HG02798 (cell line): ENCODE results near the gene RETREG3.
"Not testable (repeated sequence)": the region's sequence is repeated elsewhere in the genome, so short reads cannot be mapped to it uniquely, and the experiment has no call there.

Experiments
- ATAC-seq: cut with Tn5 transposase; IDR thresholded peaks from one replicate; pipeline ENCODE4 v1.9.1; 2021; ENCODE audit warnings: mild to moderate bottlenecking; ENCODE audit not compliant: unreplicated experiment, poor library complexity

RETREG3 gene

DNA sequence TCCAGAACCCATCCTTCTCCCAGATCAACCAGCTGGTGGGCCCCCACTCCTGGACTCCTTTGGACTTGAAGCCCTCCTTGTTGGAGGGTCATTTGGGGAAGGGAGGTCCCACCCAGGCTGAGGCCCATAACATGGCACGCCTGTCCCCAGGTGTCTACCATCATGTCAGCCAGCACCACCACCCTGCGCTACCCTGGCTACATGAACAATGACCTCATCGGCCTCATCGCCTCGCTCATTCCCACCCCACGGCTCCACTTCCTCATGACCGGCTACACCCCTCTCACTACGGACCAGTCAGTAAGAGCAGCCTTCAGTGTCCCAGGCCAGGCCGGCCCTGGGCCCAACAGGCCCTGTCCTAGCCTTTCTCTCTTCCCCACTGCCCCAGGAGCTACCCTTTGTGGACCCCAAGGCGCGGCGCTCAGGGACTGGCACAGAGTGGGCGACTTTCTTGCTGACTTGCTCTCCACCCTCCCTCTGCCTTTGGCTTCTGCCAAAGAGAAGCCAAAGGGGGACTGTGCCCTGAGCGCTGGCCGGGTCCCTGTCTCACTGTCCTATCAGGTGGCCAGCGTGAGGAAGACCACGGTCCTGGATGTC is 4.6 kb upstream of the RETREG3 start:
- ATAC-seq = no peak

DNA sequence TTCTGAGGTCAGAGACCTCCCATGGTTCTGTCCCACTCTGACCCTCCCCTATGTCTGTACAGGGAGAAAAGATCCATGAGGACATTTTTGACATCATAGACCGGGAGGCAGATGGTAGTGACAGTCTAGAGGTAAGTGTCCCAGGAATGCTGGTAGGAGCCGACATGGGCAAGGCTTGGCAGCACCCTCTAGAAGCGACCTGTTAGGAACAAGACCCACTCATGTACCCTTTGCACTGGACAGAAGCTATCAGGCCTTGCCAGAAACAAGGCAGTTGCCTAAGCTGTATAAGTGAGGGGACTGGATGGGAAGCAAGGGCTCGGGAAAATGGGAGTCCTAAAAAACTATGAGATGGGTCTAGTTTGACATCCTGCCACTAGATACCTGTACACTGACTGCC is 2.8 kb upstream of the RETREG3 start:
- no peak for ATAC-seq

DNA sequence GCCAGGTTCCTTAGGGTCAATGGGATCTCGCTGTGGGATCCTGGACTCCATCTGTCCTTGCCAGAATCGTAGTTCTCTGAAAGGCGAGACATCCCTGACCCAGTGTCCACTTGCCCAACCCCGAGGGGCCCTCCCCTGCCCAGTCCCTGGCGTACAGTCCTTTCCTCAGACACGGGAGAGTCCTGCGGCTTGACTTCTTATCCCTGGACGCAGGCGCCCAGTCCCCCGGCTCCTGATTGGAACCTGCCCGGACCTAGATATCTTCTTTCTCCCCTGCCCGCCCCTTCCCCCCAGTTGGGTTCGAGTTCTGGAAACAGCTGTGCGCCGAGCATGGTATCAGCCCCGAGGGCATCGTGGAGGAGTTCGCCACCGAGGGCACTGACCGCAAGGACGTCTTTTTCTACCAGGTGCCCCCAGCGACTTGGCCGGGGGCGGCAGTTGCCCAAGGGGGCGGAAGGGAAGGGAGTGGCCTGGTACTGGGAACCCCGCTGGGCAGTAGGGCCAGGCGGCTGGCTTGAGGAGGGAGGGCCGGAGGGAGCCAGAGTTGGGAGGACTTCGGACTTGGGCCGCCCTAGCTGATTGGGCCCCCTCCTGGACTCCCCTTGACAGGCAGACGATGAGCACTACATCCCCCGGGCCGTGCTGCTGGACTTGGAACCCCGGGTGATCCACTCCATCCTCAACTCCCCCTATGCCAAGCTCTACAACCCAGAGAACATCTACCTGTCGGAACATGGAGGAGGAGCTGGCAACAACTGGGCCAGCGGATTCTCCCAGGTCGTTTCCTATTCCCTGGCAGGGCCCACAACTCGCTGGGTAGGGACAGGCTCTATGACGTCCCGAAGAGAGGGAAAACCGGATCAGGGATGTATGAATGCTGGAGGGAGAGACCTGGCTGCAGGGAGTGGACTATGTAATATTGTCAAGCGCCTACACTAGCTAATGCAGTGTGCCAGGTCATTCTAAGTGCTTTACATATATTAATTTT is 934 bp upstream of the RETREG3 start:
- ATAC-seq = not testable (repeated sequence)

DNA sequence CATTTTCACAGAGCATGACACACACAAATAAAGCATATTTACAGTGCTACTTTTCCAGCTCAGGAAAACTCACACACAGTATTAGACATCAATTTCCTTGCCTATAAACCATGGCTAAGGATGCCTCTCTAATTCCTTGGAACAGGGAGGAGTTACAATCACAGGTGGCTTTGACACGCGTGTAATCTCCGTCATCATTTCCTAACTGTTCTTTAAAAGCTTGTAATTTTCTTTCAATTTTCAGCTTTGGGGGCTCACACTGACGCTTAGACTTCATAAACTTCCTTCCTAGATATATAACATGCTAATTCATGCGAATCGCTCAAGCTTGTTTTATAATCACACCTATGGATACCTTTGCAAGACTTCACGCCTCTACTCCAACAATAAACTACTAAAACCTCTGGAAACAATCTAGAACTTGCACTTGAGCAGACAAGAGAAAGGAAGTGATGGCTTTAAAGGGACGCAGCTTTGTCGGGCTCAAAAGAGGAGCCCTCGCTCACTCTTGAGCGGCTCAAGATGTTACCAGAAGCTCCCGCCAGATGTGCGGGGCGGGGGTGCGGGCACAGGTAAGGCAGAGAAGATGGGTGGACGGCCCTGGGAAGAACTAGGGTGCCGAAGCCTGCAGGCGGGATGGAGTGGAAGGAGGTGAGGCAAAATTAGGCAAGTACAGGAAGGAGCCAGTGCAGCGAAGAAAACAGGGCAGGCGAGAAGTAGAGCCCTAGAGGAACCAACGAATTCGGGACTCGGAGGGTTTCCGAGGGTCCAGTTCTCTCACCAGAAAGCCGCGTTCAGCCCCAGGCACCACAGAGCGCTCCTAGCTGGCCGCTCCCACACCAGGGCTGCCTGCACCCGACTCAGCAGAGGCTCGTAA is 631 bp downstream of the RETREG3 start:
- ATAC-seq = peak; percentile 29

DNA sequence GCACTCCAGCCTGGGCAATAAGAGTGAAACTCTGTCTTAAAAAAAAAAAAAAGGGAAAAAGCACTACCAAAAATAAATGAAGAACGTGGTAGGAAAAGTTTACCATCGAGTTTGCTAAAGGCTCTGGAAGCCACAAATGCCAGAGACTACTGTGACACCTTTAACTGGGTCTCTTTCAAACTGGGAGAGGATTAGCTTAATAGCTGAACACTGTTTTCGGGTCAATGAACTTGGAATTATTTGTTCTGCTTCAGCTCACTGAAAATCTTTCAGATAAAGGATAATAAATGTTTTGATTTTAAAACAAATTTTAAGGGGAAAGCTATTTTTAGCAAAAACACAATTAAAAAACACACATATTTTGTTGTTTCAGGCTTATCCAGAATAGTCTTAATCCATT is 1.4 kb downstream of the RETREG3 start:
- no peak for ATAC-seq

DNA sequence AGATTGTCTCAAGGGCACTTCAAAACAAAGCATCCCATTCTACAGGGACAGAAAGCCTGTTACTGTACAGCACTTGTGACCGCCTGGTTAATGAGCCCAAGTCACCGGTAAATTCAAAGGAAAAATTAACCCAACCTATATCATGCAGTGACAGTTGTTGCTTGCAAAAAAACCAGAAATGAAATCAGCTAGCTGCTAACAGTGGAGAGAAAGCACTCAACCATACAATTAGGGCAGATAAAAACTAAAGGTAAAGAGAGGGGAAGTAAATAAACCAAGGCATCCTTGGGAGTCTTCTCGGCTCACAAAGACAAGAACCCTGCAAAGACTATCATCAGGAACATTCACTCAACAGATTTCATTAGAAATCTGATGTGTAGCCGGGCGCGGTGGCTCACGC is 5.9 kb downstream of the RETREG3 start:
- no peak for ATAC-seq

DNA sequence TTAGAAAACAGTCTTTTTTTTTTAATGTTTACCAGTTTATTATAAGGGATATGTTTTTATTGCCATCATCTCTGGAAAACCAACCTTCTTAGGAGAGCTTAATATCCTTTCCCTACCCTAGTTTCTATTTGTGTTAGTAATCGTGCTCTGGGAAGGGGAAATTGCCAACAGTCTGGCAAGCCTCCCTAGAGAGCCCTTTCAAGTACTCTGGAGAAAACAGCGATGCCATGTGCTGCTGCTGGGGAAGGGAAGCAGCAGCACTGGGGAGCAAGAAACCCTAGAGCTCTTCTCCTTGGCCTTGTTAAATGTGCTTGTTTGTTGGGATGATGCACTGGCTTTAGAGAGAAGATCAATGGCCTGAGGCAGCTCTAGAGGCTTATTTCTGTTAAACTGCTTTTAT is 10.3 kb downstream of the RETREG3 start:
- no peak for ATAC-seq

DNA sequence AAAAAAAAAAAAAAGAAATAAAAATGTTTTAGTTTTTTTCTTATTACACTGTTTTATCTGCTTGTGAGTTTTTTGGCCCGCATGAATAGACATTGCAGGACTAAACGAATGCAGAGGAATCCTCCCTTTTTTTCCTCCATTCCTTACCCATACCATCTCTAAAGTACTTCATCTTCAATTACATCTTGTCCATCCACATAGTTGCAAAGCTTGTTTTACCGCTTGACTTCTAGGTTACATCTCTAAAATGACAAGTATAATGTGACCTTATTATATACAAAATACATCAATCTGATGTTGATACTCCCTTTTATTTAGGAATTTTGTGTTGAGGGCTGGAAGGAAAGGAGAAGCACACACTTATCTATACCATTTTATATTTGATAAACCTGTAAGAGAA is 12.8 kb downstream of the RETREG3 start:
- no peak for ATAC-seq

DNA sequence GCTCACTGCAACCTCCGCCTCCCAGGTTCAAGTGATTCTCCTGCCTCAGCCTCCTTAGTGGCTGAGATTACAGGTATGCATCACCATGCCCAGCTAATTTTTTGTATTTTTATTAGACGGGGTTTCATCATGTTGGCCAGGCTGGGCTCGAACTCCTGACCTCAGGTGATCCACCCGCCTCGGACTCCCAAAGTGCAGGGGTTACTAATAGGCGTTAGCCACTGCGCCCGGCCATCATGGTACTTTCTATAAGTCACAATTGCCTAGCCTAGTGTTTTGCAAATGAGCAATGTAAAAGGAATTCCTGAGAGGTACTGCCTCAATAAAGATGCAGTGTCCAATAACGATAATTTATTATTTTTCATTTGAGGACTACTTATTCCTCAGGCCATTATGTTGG is 17.8 kb downstream of the RETREG3 start:
- ATAC-seq = no peak

DNA sequence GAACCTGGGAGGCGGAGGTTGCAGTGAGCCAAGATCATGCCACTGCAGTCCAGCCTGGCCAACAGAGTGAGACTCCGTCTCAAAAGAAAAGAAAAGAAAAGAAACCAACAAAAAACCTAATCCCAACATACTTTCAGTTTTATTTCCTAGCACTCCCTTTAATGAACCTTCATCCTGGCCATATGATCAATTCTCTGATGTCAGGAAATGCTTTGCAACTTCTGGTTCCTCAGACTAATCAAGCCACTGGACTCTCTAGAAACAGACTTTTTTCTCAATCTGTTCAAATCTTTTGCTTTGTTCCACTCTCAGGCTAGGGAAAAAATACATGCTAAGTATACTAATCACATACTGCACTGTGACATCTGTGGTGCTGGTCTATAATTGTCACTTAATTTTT is 18.3 kb downstream of the RETREG3 start:
- ATAC-seq = no peak

DNA sequence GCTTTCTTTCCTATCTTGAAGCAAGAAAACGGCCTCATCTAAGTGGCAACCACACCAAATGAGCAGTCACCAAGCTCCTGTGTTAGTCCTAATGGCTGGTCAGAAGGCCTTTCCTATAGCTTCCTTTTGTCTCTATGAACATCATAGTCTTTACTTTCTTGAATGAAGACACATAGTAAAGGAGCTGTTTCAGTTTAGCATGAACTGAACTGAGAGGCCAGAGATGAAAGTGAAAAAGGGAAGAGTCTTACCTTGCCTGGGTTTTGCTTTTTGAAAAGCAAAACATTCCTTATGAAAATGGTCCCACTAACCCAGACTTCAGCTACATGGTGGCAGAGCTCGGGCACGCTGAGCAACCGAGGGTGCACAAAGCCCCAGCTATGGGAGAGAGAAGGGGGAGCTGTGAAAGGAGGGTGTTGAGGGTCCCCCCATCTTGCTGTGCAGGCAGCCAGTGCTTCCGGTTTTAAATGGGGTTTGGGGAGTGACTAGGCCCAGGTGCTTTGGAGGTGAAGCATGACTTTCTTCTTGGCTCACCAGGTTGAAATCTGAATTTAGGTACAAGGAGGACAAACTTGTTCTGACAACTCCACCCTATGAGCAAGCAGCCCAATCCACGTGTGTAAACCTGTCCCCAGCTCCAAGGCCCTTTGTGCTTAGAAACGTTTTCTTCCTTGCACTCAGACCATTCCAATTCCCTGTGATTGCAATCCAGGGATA is 22.5 kb downstream of the RETREG3 start:
- ATAC-seq = no peak

DNA sequence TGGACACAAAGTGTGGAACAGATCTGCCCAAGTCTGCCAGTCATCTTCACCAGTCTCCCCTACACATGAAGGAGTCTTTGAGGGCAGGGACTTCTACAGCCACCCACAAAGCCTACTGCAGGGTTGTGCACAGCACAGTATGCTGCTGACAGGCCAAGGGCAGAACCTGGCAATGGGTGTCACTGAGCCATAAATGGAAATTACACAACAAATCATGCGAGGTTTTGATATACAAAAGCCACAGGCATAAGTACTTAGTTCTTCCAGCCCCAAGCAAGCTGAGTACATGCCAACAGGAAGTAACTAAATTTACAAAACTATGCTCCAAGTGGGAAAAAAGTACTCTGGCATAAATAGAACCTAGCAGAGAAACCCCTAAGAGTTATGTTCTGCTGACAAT is 23.8 kb downstream of the RETREG3 start:
- ATAC-seq = no peak

DNA sequence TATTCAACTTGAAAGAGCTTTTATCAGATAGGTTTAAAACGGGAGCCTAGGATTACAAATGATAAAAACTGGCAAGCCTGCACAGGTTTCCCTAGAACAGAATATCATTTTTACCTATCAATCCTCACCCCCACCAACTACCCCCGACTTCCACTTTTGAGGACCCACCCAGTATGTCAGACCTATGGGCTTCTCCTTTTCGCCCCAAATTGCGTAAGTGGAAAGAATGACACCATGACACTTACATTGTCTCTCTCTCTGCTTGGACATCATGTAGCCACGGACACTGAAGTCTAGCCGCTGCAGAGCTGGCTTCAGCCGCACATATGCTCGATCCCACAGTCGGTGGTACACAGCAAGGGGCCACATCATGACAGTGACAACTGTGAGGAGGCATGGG is 24.3 kb downstream of the RETREG3 start:
- no peak for ATAC-seq

DNA sequence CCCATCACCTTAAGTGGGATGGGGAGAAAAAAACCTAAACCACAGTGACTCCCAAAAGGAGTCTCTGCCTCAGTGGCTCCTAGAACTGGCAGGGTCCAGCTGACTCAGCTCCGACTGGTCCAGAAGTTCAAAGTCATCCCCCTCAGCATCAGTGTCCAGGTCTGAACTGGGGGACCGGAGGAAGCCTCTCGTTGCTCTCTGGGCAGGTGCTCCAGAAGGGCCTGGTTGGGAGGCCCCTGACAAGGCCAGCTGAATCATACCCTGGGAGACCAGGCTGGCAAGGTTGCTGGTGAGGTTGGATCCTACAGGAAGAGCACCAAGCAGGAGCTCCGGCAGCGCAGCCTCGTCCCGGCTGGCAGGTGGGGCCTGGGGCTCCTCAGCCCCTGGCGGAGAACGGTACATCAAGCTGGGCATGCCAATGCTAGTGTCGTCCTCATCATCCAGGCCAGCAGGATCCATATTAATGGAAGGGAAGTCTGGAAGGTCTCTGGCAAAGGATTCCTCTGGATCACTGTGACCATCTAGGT is 27.4 kb downstream of the RETREG3 start:
- ATAC-seq = no peak

DNA sequence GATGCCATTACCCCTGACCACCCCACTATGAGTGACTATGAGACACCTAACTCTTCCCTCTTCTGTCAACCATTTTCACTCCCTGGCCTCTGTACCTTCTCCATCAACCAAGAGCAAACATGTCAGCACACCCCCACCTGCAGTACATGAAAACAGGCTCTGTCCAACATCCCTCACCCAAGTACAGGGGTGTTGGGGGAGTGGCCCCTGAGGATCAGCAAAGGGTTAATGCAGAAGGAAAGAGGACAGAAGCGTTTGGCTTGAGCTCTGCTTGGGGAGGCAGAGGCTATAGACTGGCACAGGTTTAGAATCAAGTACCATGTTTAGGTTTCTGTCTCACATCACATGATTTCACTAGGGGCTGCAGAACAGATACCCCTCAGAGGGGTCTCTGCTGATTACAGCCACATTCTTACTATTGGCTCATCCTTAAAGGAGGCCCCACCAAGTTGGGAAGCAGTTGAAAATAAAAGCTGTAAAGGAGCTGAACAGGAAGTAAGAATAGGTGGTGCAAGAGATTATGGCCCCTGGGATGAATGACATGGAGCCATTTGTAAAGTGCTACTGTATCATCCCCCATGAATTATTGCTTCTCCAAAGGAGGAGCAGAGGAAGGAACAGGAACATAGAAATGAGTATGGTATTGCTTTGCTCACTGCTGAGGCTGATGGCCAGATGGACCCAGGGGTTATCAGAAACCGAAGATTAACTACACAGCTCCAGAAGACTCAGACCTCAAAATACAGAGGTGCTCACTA is 29.2 kb downstream of the RETREG3 start:
- ATAC-seq = no peak

DNA sequence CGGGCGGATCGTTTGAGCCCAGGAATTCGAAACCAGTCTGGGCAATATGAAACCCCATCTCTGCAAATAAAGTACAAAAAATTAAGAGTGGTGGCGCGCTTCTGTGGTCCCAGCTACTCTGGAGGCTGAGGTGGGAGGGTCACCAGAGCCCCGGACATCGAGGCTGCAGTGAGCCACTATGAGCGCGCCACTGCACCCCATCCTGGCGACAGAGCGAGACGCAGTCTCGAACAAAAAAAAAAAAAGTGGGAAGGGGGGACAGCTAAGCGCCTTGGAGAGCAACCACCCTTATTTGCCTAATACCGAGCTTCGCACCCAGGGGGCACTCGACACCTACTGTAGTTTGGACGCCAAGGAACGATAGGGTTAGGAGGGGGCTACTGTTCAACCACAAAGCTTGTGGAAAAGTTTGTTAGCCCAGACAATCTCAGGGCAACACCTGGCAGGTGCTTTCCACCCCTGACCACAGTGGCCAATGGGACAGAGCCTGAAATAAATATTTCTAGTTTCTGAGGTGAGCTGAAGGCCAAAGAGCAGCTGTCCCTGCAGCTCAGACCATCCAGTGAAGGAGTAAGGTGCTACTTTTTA is 30.8 kb downstream of the RETREG3 start:
- peak; percentile 67 for ATAC-seq

DNA sequence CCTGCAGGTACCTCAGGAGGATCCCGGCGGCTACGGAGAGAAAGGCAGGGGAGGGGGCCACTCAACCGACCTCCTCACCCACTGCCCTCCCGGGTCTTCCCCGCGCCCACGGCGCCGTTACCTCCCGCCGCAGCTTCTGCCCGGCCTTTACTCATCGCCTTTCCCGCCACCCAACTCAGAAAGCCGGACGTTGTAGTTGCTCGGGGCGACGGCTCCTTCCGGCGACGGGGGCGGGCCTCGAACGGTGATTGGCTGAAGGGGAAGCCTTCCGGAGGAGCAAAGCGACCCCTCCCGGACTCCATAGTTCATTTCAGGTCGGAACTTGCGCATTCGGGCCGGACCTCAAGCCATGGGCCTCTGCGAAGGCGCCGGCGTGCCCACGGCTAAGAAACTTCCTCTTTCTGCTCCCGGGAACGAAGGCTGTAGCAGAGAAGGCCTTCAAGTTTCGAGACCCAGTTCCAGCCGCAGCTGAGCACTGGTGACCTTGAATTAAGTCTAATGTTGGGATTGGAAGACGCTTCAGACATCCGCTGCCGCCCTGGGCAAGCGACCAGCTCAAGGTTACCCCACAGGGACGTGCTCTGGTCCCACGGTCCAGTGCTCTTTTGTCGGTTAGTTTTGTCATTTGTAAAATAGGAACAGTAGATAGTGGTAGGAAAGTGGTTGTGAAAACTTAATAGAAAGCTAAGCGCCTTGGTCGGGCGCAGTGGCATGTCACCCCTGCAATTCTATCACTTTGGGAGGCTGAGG is 31.5 kb downstream of the RETREG3 start, which contains the start of gene PSMC3IP:
Gene PSMC3IP, minus strand, starts transcription at position 198 of the 750 bp plus-strand sequence. Its CDS starts 43 bp downstream, at position 155.
- peak; percentile 79 for ATAC-seq

DNA sequence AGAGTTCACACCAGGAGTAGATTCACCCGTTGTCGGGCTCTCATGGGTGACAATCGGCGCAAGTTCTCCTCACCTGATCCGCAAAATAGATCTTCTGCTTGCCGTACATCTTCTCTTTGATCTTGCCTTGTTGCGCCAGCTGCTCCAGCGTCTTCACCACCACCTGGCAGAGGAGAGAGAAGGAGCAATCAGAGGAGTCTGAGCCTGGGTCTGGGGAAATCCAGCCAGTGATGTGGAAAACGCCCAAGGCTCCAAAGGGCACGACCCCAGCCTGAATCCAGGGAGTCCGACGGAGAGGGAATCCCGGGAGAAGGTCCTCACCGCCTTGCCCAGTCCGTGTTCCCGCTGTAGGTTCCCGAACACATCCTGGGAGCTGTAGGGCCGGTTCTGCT is 32.0 kb downstream of the RETREG3 start:
- no peak for ATAC-seq
